Measurements from ENCODE around the gene USP30. TPM values are rescaled to one million over a fixed set of nuclear protein-coding genes. Genes with fewer than 3 reads are reported as not detected.

The USP30 gene, protein sequence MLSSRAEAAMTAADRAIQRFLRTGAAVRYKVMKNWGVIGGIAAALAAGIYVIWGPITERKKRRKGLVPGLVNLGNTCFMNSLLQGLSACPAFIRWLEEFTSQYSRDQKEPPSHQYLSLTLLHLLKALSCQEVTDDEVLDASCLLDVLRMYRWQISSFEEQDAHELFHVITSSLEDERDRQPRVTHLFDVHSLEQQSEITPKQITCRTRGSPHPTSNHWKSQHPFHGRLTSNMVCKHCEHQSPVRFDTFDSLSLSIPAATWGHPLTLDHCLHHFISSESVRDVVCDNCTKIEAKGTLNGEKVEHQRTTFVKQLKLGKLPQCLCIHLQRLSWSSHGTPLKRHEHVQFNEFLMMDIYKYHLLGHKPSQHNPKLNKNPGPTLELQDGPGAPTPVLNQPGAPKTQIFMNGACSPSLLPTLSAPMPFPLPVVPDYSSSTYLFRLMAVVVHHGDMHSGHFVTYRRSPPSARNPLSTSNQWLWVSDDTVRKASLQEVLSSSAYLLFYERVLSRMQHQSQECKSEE
- total RNA-seq = 3.9 and 4.5 TPM in 2 replicates

DNA sequence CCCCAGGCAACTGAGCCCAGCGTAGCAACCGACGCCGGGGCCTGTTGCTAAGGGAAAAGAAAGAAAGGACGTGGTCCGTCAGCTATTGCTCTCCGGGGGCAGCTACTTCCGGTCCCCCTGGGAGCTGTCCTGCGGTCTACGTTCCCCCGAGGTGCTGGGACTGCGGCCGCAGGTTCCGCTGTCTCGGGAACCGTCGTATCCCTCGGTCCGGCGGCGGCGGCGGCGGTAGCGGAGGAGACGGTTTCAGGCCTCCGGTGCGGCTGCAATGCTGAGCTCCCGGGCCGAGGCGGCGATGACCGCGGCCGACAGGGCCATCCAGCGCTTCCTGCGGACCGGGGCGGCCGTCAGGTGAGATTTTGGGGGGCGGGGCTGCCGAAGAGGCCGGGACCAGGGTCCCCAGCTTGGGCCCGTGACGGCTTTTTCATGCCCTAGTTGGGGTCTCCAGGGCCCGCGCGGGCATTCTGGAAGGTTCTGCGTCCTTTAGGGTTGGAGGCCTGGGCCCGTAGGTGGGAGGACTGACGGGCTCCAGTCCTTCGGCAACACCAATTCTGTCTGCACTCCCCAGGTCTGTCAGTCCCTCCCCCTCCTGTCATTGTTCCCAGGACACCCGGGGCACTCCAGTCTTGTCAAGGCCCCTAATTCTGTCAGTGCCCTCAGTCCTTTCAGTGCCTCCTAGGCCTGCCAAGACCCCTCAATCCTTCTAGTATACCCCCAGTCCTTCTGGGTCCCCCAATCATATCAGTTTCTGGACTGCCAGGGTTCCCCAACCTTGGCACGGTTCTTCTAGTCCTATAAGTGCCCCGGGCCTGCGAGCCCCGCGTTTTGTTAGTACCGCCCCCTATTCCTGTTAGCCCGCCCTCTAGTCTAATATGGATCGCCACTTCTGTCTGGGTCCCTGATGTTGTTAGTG is at the start of gene USP30:
Gene USP30, plus strand, starts transcription at position 163 of the 910 bp plus-strand sequence. Its CDS starts 103 bp downstream, at position 266.
- FAIRE-seq (no peak), DNase-seq (ENCODE audit: low read depth) (peak; percentile 49)
- Histone ChIP-seq H3K27me3 (ENCODE audit: control insufficient read depth, insufficient read depth, low read length) (no peaks in the 10 kb centered on the region), H3K36me3 (ENCODE audit: control insufficient read depth, insufficient read depth, low read length) (no peaks in the 10 kb centered on the region), H3K4me3 (ENCODE audit: low read depth, low read length) (peak within 1 kb of the TSS; percentile 57)
- TF ChIP-seq, protein P1, sequence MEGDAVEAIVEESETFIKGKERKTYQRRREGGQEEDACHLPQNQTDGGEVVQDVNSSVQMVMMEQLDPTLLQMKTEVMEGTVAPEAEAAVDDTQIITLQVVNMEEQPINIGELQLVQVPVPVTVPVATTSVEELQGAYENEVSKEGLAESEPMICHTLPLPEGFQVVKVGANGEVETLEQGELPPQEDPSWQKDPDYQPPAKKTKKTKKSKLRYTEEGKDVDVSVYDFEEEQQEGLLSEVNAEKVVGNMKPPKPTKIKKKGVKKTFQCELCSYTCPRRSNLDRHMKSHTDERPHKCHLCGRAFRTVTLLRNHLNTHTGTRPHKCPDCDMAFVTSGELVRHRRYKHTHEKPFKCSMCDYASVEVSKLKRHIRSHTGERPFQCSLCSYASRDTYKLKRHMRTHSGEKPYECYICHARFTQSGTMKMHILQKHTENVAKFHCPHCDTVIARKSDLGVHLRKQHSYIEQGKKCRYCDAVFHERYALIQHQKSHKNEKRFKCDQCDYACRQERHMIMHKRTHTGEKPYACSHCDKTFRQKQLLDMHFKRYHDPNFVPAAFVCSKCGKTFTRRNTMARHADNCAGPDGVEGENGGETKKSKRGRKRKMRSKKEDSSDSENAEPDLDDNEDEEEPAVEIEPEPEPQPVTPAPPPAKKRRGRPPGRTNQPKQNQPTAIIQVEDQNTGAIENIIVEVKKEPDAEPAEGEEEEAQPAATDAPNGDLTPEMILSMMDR (IDR thresholded peaks at IDR 0.05; ENCODE audit: insufficient read depth, low read length, severe bottlenecking) = no peak

DNA sequence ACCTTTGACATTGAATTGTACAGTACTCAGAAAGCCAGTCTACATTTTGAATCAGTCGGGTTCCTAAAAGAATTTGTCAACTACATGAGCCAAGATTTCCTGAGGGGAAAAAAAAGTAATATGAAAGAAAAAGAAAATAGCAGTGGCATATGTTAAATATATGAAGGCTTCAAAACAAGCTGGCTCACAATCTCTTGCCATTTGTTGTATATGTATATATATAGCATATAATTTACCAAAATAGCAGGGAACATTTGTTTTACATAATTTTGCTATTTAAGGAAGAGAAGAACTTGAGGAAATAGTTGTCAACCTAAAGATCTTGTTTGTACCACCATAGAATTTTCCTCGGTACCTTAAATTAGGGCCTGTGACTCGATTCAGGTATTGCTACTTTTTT is 48.4 kb upstream of the USP30 start:
- TF ChIP-seq, protein P1 (IDR thresholded peaks at IDR 0.05; ENCODE audit: insufficient read depth, low read length, severe bottlenecking) = no peak
- DNase-seq (ENCODE audit: low read depth) (no peak), FAIRE-seq (no peak)
- Histone ChIP-seq H3K36me3 (ENCODE audit: control insufficient read depth, insufficient read depth, low read length) (no peaks in the 10 kb centered on the region), H3K4me3 (ENCODE audit: low read depth, low read length) (no peak overlapping the region), H3K27me3 (ENCODE audit: control insufficient read depth, insufficient read depth, low read length) (no peaks in the 10 kb centered on the region)

DNA sequence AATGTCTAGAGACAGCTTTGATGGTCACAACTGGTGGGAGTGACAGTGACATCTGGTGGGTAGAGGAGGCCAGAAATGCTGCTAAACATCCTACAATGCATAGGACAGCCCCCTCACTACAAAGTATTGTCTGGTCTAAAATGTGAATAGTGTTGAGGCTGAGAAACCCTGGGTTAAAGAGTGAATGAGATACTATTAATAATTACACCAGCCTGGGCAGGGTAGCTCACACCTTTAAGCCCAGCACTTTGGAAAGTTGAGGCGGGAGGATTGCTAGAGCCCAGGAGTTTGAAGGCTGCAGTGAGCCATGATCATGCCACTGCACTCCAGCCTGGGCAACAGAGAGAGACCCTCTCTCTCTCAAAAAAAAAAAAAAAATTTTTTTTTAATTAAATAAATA is 42.6 kb upstream of the USP30 start:
- Histone ChIP-seq H3K36me3 (ENCODE audit: control insufficient read depth, insufficient read depth, low read length) (no peaks in the 10 kb centered on the region), H3K4me3 (ENCODE audit: low read depth, low read length) (no peak overlapping the region), H3K27me3 (ENCODE audit: control insufficient read depth, insufficient read depth, low read length) (no peaks in the 10 kb centered on the region)
- no peak for DNase-seq (ENCODE audit: low read depth)
- no peak for FAIRE-seq
- TF ChIP-seq, protein P1 (IDR thresholded peaks at IDR 0.05; ENCODE audit: insufficient read depth, low read length, severe bottlenecking) = no peak

DNA sequence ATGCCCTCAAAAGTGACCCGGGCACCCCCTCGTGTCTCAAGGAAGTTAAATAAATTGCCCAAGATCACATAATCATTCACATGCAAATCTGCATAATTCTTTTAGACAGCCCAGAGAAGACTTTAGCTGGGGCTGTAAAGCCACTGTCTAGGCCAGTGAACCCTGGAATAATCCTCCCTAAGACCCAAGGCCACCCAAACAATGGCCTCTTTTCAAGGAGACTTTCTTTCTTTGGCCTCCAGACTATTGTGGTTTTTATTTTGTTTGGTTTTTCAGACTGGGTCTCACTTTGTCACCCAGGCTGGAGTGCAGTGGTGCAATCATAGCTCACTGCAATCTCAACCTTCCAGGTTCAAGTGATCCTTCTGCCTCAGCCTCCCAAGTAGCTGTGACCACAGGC is 42.1 kb upstream of the USP30 start:
- H3K36me3 ChIP-seq (ENCODE audit: control insufficient read depth, insufficient read depth, low read length) = no peaks in the 10 kb centered on the region
- FAIRE-seq (no peak), DNase-seq (ENCODE audit: low read depth) (no peak)
- H3K4me3 ChIP-seq (ENCODE audit: low read depth, low read length) = no peak overlapping the region
- no peaks in the 10 kb centered on the region for H3K27me3 ChIP-seq (ENCODE audit: control insufficient read depth, insufficient read depth, low read length)
- TF ChIP-seq, protein P1 (IDR thresholded peaks at IDR 0.05; ENCODE audit: insufficient read depth, low read length, severe bottlenecking) = no peak

DNA sequence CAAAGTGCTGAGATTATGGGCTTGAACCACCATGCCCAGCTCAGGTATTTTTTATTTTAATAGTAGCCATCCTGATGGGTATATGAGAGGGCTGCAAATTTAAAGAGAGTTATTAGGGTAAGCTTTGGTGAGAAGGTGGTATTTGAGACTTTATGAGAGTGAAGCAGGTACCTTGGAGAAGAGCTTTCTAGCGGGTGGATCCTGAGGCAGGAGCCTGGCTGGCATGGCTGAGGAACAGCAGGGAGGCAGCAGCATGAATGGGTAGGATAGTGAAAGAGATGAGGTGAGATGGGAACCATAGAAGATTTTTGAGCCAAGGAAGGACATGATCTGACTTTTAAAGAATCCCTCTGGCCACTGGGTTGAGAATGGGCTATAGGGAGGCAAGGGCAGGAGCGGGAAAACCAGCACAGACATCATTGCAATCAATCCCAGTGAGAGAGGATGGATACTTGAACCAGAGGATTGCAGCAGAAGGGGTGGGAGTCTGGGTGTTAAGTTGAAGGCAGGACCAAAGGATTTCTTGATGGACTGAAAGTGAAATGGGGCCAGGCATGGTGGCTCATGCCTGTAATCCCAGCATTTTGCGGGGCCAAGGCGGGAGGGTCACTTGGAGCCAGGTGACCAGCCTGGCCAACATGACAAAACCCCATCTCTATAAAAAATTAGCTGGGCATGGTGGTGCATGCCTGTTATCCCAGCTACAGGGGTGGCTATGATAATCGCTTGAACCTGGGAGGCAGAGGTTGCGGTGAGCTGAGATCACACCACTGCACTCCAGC is 37.2 kb upstream of the USP30 start:
- FAIRE-seq (no peak), DNase-seq (ENCODE audit: low read depth) (no peak)
- H3K36me3 ChIP-seq (ENCODE audit: control insufficient read depth, insufficient read depth, low read length) = no peaks in the 10 kb centered on the region
- no peaks in the 10 kb centered on the region for H3K27me3 ChIP-seq (ENCODE audit: control insufficient read depth, insufficient read depth, low read length)
- TF ChIP-seq, protein P1 (IDR thresholded peaks at IDR 0.05; ENCODE audit: insufficient read depth, low read length, severe bottlenecking) = no peak
- H3K4me3 ChIP-seq (ENCODE audit: low read depth, low read length) = no peak overlapping the region
